ENCODE results near the gene MYH16. TPM values are rescaled to one million over a fixed set of nuclear protein-coding genes. Genes with fewer than 3 reads are reported as not detected.
"Not testable (repeated sequence)": the region's sequence is repeated elsewhere in the genome, so short reads cannot be mapped to it uniquely, and the experiment has no call there.

MYH16 gene
- total RNA-seq, 1 experiment from 2014 or later, result not detected

GRCh38 chr7:99301496-99301895 lies 28.9 kb downstream of the MYH16 start:
- DNase-seq (ENCODE audit: low read depth), result no peak

- DNase-seq (ENCODE audit: low read depth), result no peak
Observed at GRCh38 chr7:99305473-99306260, 33.0 kb downstream of the MYH16 start.

DNA sequence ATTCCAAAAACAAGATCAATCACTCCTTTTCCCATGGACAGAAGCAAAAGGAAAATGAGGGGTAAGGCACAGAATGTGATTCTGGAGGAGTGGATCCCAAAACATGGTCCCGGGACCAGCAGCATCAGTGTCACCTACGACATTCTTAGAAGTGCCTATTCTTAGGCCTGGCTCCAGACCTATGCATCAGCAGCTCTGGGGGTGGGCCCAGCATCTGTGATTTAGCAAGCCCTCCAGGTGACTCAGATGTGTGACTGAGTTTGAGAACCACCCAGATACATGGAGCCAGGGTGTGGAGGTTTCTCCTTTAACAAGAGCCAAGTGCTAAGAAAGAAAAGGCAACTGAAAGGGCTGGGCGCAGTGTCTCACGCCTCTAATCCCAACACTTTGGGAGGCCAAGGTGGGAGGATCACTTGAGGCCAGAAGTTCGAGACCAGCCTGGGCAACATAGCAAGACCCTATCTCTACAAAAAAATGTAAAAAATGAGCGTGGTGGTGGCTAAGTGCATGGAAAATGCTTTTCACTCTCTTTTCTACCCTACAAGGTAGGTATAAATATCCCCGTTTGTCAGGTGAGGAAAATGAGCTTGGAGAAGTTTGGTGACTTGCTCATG lies 35.9 kb downstream of the MYH16 start:
- peak; percentile 28 for DNase-seq (ENCODE audit: low read depth)

DNA sequence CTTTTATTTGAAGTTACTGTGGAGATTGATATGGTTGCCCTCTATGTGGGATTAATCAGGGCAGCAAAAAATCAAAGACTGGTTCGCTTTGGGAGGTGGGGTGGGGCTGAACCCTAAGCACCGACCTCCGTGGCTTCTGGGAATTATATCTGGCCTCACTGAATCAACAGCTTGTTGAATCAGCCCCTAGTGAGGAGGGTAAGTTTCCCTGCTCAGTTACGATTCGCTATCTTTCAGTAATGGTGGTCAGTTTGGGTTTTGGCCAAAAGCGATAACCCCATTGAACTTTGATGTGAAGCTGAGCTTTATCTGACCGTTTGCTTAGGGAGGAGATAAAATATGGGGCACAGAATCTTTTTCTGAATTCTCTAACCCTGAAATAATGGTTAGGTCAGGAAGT lies 36.5 kb downstream of the MYH16 start:
- DNase-seq (ENCODE audit: low read depth), result no peak

GRCh38 chr7:99310004-99310403 lies 37.4 kb downstream of the MYH16 start:
- no peak for DNase-seq (ENCODE audit: low read depth)

- DNase-seq (ENCODE audit: low read depth), result no peak
Observed at GRCh38 chr7:99311702-99312101, 39.1 kb downstream of the MYH16 start.

- DNase-seq (ENCODE audit: low read depth), result peak; percentile 62
Observed at GRCh38 chr7:99312316-99313203, 39.9 kb downstream of the MYH16 start.

GRCh38 chr7:99313204-99313573 lies 40.5 kb downstream of the MYH16 start:
- DNase-seq (ENCODE audit: low read depth), result no peak

DNA sequence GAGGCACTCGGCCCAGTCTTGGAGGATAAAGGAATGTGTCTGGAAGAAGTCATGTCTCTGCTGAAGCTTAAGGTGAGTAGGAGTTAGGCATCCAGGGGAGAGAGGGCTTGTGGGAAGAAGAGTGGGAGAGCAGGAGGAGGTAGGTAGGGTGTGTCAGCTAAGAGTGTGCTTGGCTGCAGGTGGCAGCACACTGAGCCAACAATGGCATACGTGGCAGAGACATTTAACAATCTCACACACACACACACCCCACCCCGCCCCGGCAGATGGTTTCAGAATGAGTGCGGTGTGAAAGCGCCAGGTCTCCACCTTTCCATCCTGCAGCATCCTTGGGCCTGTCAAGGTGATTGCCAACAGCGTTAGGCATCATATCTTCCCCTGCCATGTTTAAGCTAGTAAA lies 41.9 kb downstream of the MYH16 start:
- DNase-seq (ENCODE audit: low read depth), result no peak

DNA sequence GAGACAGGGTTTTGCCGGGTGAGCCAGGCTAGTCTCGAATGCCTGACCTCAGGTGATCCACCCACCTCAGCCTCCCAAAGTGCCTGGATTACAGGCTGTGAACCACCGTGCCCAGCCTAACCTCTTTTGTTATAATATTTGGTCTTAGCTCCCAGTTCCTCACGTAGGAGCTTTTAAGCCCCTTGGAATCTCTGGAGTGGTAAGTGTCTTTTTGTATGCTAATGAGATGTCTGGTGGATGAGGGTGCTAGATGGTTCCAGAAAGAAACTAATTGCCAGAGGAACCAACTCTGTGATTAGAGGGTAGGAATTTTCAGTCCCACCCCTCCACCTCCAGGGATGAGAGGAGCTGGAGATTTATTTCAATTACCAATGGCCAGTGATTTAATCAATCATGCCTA lies 47.7 kb downstream of the MYH16 start:
- no peak for DNase-seq (ENCODE audit: low read depth)

- not testable (repeated sequence) for DNase-seq (ENCODE audit: low read depth)
Observed at GRCh38 chr7:99322659-99323058, 50.0 kb downstream of the MYH16 start.

DNA sequence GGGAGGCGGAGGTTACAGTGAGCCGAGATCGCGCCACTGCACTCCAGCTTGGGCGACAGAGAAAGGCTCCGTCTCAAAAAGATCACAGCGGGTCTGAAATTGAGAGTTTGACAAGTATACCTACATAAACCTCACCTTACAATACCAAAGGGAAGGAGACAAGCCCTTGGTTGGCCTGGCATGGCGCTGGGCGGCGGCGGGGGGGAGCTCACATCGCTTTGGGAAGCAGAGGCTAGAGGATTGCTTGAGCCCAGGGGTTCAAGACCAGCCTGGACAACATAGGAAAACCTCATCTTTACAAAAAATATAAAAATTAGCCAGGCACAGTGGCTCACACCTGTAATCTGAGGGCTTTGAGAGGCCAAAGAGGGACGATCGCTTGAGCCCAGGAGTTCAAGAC lies 51.9 kb downstream of the MYH16 start:
- DNase-seq (ENCODE audit: low read depth), result no peak

GRCh38 chr7:99325001-99325493 lies 52.4 kb downstream of the MYH16 start:
- DNase-seq (ENCODE audit: low read depth), result no peak

GRCh38 chr7:99325592-99326407 lies 53.2 kb downstream of the MYH16 start, which contains the start of gene ARPC1A:
Gene ARPC1A, plus strand, starts transcription at chr7:99325898. Its CDS starts 7,456 bp downstream, at chr7:99333354.
- DNase-seq (ENCODE audit: low read depth), result peak; percentile 95

DNA sequence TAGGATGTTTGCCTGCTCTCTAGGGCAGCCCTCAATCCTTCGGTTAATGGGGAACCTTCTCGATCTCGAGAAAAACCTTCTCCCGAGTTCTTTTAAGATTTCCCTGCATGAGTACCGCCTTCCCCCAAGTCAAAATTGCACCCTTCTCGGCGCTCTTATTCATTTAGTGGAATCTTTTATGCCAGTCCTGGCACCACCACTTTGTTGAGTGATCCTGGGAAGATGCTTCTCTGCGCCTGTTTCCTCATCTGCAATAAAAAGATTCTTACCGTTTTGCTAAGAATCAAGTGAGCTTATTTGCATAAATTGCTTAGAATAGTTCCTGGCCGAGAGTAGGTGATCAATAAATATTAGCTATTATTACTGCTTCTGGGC lies 53.8 kb downstream of the MYH16 start:
- peak; percentile 14 for DNase-seq (ENCODE audit: low read depth)

- DNase-seq (ENCODE audit: low read depth), result peak; percentile 89
Observed at GRCh38 chr7:99330314-99330961, 57.8 kb downstream of the MYH16 start.

- DNase-seq (ENCODE audit: low read depth), result peak; percentile 34
Observed at GRCh38 chr7:99331002-99331401, 58.4 kb downstream of the MYH16 start.

- DNase-seq (ENCODE audit: low read depth), result no peak
Observed at GRCh38 chr7:99339595-99339994, 67.0 kb downstream of the MYH16 start.

- DNase-seq (ENCODE audit: low read depth), result no peak
Observed at GRCh38 chr7:99340659-99341058, 68.0 kb downstream of the MYH16 start.

- no peak for DNase-seq (ENCODE audit: low read depth)
Observed at GRCh38 chr7:99344061-99344647, 71.5 kb downstream of the MYH16 start.

Measured in LHCN-M2 (cell line).